Astrocyte of the cerebellum (primary cell): ENCODE data around the gene DMD.

ENCODE experiments used
- DNase-seq: peaks from one replicate; pipeline ENCODE4 v3.0.0-alpha.2; 2011; ENCODE audit warnings: low read depth
- H3K4me3 ChIP-seq: 2 replicates; pipeline ENCODE4 v1.5.1; 2011; ENCODE audit warnings: mild to moderate bottlenecking, low read depth, low read length, moderate library complexity
- in situ Hi-C: cut with HindIII; loops from 2 replicates; pipeline ENCODE4 v1.10.0; 2017; ENCODE audit warnings: low sequenced_read_pairs
- TF ChIP-seq, protein P1 (sequence below): IDR thresholded peaks from 2 replicates; pipeline ENCODE4 v1.5.1; 2012; ENCODE audit warnings: low read length, low read depth, moderate library complexity, mild to moderate bottlenecking; ENCODE audit errors: missing control alignments

DMD gene

GRCh38 chrX:32687379-32687778, 524.0 kb downstream of the DMD start:
- no peak overlapping the region for H3K4me3 ChIP-seq
- in situ Hi-C loops: no loop called here
- no peak for DNase-seq
- TF ChIP-seq, protein P1, sequence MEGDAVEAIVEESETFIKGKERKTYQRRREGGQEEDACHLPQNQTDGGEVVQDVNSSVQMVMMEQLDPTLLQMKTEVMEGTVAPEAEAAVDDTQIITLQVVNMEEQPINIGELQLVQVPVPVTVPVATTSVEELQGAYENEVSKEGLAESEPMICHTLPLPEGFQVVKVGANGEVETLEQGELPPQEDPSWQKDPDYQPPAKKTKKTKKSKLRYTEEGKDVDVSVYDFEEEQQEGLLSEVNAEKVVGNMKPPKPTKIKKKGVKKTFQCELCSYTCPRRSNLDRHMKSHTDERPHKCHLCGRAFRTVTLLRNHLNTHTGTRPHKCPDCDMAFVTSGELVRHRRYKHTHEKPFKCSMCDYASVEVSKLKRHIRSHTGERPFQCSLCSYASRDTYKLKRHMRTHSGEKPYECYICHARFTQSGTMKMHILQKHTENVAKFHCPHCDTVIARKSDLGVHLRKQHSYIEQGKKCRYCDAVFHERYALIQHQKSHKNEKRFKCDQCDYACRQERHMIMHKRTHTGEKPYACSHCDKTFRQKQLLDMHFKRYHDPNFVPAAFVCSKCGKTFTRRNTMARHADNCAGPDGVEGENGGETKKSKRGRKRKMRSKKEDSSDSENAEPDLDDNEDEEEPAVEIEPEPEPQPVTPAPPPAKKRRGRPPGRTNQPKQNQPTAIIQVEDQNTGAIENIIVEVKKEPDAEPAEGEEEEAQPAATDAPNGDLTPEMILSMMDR: no peak

DNA sequence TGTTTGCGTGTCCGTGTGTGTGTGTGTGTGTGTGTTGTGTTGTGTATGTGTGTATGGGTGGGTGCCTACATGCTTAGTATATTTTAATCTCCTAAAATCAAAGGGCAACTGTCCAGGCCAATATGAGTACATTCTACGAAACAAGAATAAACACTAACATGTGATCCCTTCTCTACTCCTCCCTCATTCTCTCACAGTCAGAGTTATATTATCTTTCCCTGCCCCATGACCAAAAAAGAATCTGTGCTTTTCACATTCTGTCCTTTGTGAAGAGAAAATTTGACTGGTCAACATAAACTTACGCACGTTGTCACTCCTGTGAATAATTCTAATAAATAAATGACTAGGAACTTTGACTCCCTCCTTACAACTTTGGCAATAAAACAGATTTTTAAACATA, 532.9 kb downstream of the DMD start:
- H3K4me3 ChIP-seq: no peak overlapping the region
- TF ChIP-seq, protein P1: no peak
- no peak for DNase-seq
- in situ Hi-C loops: no loop called here

- H3K4me3 ChIP-seq: no peak overlapping the region
- in situ Hi-C loops: no loop called here
- TF ChIP-seq, protein P1: no peak
- no peak for DNase-seq
Measured at GRCh38 chrX:32673193-32673592, 538.2 kb downstream of the DMD start.

DNA sequence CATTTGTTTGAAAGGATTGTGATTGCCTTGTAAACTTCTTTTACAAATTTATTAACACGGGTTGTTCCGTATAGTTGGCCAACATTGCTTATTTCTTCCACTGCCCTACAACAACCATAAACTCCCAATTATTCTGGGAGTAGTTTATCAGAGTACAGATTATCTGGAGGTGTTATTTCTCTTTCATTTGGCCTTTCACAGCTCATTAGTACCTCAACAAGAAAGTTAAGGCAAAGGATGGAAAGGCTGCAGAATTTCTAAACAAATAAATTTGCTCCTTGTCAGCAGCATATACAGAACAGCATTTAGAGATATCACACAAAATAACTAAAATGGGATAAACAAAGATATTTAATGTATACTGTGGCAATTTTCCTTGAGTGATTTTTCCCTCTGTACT, 548.8 kb downstream of the DMD start:
- no peak overlapping the region for H3K4me3 ChIP-seq
- DNase-seq: no peak
- TF ChIP-seq, protein P1: no peak
- in situ Hi-C loops: no loop called here

- TF ChIP-seq, protein P1: no peak
- DNase-seq: no peak
- H3K4me3 ChIP-seq: no peak overlapping the region
- in situ Hi-C loops: no loop called here
Measured at GRCh38 chrX:32644476-32645245, 566.7 kb downstream of the DMD start.

DNA sequence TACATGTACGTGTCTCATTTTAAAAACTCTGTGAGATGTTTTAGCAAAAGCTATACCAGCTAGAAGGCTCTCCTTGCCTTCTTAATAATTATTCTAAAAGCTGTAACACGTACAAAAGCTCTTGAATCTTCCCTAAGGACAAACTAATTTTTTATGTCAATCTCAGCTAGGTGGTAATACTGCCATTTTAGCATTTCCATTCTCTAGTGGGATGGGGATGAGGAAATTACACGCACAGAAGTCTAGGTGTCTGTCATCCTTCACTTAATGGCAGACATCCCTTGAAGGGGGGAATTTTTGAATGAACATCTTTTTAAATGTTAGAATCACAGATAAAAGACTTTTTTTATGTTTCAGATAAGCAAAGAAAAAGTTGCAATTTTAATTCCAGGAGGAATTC, 569.1 kb downstream of the DMD start:
- DNase-seq: no peak

More for the DNA sequence above, 569.1 kb downstream of the DMD start:
- in situ Hi-C loops: no loop called here
- TF ChIP-seq, protein P1: no peak
- H3K4me3 ChIP-seq: no peak overlapping the region
